HG03354 (cell line): ENCODE measurements around the gene ADAMTSL2.

ENCODE experiments used
- ATAC-seq: cut with Tn5 transposase; IDR thresholded peaks from one replicate; pipeline ENCODE4 v1.9.1; 2021; ENCODE audit warnings: mild to moderate bottlenecking; ENCODE audit not compliant: unreplicated experiment, poor library complexity, severe bottlenecking

ADAMTSL2 gene

DNA sequence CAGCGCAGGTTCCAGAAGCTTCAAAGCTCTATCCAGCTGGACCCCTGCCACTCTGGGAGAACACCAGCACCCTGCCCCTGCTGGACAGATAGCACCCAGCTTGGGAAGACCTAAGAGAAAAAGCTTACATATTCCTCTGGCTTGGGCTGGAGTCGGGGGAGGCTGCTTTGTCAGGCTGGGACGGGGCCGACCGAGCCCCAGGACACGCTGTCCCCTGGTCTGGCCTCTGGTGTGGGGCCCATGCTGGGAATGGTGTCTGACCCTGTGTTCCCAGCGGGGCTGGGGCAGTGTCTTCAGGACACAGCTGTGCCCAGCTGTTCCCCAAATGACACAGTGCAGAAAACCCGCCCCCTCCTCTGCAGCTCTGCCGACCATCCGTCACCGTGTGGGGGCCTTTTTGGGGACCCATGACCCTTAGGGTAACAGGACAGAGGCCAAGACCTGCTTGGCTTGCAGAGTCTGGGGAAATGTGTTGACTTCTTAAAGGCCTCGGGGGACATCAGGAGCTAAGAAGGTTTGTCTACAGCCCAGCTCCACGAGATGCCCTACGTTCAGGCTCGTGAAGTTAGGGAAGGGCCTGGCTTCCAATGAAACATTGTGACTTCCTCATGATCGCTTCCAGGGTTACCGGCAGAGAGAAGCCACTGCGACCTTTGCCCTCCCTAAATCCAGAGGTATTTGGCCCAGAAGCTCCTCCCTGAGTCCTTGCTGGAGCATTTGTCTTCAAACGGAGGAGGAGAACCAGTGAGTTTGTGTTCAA is 35.2 kb upstream of the ADAMTSL2 start:
- ATAC-seq, result no peak

DNA sequence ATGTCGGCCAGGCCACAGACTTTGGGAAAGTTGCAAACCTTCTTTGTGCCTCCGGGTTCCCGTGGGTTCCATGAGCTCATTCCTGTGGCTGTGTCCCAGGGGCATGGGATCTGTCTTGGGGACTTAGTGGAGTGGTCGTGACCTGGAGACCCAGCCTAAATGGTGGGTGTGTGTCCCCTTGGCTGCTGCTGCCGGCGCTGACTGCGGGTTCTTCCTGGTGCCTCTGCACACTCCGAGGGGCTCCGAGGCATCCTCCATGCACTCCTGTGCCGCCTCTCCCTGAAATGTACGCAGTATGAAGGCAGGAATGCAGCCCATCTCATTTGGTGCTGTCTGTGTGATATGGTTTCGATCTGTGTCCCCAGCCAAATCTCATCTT is 34.6 kb upstream of the ADAMTSL2 start:
- no peak for ATAC-seq

DNA sequence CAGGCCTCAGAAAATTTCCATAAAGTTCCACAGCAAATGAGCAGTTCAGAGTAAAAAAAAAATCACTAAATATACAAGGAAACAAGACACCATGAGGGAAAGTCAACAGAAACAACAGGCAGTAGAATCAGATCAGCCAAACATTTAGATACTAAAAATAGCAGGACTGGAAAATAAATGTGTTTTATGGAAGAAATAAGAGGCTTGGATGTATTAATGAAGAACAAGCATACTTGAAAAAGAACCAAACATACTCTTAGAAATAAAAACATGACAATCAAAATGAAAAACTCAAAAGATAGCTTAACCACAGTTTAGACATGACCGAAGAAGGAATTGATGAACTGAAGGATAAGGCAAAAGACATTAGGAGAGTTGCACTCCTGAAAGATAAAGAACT is 32.4 kb upstream of the ADAMTSL2 start:
- no peak for ATAC-seq

DNA sequence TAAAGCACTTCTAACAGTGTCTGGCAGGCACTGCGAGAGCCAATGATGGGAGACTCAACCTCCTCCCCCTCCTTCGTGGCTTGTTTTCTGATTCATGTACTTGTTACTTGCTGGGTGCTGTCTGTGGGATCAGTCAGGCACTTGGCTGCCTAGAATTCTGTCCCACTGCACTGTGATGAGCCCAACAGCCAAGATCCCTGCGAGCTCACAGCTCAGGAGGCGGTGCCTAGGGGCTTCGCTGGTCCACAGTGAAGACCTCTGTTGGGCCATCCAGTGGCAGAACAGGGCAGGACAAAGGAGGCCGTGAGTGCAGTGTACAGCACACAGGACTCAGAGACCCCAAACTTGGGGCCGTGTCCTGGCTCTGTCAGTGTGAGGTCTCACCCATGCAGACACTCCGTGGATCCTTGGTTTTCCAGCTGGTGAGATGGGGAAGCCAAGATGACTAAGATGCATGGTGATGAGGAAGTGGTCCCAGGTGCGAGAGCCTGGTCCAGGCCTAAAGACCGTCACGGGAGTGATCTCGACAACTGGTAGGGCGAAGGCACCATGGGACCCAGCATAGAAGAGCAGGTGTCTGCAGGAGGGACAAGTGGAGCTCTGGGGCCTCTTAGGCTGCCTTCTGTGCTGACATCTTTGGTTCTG is 29.2 kb upstream of the ADAMTSL2 start:
- no peak for ATAC-seq

DNA sequence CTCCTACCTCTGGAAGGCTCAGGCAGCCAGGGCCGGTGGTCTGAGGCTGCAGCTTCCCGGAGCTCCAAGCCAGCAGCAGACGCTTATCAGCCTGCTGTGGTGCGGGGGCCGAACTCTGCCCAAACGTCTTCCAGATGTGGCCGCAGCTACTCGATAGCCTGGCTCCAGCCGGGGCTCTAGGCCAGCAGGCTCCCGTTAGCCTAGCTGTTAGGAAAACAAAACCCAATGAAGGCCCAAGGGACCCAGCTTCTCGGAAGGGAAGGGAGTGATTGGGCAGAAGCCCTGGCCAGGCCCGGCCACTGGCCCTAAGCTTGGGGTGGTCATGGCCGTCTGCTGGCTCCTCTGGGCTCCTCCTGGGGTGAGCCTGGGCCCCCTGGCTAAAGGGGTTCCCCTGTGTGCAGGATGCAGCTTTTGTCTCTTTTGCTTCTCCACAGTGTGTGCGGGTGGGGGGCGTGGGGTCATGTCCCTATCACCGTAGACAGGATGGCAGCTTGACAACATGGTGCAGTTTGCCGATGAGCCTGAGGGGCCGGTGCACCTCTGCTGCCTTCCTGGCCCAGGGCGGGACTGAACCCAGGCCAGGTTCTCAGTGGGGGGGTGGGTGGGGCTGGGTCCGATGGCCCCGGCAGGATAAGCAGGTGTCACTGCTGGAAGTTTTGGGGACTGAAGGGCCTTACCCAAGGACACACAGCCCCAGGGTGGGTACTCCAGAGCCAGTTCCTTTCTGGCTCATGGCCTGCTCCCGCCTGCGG is 28.4 kb upstream of the ADAMTSL2 start:
- no peak for ATAC-seq

DNA sequence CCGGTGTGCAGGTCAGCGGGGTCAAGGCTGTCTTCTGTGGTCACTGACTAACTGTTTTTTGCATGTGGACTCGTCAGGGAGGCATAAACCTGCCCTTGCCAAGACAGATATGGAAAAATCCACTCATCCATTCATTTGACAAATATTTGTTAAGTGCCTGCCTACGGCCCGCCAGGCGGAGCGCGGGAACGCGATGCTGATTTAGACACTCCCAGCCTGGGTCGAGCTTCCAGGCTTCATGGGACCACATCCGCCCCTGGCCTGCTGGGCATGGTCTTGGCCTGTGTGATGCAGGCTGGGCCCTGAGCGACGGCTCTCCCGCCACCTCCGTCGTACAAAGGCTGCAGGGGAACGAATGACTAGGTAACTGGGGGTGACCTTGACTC is 27.9 kb upstream of the ADAMTSL2 start:
- ATAC-seq, result no peak

DNA sequence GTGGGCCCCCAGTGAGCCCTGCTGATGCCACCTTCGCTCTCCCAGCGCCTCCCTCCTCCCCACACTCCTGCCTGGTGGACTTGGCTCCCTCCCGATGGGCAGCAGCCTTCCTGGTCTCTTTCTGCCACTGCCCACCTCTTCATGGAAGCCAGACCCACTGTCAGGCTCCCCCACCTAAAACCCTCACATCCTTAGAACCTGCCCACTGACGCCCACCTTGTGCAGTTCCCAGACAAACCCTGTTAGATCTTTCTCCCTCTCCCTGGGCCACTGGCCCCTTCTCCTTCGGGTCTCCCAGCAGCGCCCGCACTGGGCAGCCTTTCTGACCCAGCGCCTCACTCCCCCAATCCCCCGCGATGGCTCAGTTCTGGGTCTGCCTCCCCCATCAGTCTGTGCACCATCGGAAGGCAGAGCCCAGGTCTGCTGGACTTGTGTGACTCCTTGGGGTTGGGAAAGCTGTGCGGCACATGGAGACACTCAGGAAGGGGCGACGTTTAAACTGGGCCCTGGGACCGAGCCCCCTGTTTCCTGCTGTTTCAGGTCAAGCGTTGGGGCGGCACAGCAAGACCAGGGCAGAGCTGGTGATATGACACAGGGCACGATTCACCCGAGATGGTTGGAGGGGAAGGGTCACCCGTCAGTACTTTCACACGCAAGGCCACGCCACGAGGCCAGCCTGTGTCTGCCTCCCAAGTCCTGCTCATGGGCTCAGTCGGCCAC is 27.1 kb upstream of the ADAMTSL2 start:
- no peak for ATAC-seq

DNA sequence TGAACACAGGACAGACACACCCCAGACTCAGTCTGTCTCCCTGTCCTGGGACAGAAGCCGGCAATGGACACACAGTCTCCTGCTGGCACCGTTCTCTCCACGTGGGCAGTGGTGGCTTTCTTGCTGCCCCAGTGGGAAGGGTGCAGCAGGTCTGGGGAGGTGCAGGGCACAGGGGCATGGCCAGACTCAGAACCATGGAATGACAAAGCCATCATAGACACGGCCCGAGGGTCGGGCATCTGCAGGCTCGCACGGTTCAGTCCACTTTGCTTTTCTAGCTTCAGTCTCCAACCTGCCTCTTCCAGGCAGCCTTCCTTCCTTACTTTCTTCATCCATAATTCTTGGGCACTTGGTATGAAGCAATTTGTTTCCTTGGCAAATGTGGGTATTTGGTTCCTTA is 26.5 kb upstream of the ADAMTSL2 start:
- no peak for ATAC-seq

DNA sequence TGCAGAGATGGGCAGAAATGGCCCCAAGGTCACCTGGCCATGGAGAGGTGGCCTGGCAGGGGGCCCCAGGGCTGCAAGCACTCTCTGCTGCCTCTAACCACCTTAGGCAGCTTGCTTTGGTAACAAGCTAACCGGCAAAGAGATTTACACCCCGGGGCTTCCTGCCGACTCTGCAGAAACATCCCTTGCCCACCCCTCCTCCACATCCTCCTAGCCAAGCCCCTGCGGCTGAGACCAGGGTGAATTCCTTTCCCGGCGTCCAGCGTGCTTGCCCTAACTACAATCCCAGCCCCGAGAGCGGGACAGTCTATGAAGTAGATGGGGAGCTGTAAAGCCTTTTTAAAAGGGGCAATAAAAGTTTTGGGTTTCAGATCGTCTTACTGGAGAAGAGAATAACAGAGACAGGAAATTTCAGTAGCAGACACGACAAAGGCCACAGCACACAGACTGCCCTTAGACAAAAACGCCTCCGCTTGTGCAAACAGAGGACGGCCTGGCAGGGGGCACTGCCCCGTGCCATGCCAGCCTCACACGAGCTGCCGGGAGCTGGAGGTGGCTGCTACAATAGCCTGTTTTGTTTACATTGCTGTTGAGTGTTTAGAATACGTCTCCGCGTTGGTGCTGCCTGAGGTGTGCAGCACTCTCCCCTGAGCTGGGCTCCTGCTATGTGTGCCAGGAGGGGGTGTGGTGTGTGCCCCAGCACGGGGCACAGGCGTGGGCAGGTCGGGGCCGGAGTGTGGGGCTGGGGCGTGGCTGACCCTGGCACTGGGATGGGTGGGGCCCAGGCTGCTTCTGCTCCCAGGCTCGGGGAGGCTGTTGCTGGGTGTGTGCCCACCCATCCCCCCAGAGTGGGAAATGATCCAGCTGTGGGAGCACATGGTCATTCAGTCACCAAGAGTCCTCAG is 25.1 kb upstream of the ADAMTSL2 start:
- ATAC-seq, result no peak

DNA sequence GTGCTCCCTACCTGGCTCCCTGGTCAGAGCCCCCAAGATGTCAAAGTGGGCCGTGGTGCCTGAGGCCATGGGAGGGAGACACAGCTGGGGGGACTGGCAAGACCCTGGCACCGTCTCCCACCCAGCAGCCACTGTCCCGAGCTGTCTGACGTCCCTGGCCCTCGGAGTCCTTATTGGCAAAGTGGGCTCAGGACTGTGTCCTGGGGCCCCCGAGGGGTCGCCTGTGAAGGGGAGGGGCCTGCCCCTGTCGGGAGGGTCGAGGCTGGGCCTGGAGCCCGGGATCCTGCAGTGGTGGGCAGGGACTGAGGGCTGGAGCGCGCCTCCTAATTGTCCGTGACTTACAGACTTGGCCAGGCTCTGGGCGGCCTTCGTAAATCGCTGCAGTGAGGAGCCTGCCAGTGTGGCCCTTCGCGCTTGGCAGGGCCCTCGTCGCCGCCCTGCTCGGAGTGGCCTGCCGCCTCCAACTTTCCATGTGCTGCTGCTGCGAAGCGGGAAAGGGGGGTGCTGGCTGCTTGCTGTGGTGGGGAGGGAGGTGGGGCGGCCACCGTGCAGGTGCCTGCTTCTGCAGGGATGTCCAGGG is 23.5 kb upstream of the ADAMTSL2 start:
- ATAC-seq, result no peak

DNA sequence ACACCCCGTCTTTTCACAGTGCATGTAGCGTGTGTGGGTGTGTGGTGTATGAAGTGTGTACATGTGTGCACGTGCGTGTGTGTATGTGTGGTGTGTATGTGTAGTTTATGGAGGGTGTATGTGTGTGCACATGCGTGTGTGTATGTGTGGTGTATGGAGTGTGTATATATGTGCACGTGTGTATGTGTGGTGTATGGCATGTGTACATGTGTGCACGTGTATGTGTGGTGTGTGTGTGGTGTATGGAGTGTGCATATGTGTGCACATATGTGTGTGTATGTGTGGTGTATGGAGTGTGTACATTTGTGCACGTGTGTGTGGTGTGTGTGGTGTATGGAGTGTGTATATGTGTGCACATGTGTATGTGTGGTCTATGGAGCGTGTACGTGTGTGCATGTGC is 22.9 kb upstream of the ADAMTSL2 start:
- ATAC-seq, result no peak

DNA sequence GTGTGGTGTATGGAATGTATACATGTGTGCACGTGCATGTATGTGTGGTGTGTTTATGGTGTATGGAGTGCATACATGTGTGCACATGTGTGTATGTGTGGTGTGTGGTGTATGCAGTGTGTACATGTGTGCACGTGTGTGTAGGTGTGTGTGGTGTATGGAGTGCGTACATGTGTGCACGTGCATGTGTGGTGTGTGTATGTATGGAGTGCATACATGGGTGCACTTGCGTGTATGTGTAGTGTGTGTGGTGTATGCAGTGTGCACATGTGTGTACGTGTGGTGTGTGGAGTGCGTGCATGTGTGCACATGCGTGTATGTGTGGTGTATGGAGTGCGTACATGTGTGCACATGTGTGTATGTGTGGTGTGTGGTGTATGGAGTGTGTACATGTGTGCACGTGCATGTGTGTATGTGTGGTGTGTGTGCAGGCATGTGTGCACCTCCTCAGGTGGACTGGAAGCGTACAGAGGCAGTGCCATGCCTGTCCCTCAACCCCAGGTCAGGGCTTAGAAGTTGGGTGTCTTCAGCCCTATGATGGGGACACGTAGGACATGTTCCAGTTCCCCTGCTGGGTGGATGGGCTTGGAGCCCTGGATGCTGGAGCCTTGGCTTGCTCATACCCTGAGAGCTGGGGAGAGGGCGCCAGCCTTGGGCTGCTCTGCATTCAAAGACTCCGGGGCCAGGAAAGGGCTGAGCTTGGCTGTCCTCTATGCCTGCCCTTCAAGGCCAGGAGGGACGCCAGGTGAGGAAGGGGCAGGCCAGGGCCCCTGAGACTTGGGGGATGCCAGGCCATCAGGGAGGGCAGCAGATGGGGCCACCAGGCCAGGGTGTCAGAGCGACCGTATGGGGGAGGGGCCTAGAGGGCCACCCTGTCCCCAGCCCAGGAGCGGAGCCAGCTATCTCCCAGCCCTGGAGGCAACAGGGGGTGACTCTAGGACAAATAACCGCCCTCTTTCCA is 22.0 kb upstream of the ADAMTSL2 start:
- no peak for ATAC-seq

DNA sequence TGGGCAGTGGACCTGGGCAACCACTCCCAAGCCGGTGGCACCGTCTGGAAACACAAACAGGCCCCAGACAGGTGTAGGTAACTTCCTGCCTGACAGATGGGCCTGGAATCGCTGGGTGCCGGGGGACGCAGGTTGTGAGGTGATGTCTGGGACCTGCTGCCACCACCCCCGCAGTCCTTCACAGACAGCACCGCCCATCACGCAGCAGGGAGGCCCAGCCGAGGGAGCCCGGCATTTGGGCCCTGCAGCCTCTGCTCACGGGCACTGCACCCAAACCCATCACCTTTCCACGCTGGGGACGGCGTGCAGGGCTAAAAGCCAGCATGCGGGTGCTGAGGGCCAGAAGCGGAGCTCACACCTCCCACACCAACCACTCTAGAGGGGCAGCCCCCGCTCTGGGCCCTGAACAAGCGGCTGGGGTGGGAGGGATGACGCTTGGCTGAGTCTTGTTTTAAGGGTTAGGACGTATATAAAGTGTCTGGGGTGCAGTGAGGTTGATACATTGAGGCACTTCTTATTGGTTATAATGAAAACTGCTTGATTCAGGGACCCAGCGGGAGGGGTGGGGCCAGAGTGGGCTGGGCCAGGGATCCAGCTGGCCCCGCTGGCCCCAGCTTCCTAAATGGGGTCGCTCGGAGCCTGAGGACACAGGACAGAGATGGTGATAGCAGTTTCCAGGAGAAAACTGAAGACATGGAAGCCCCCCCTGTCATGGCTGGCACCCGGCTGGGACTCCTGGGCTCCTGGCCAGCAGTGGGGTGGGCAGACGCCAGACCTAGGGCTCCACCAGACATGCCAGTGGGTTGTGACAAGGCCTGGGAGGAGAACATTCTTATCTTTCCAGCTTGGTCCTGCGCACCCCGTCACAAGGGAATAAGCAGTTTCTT is 21.0 kb upstream of the ADAMTSL2 start:
- ATAC-seq, result no peak

DNA sequence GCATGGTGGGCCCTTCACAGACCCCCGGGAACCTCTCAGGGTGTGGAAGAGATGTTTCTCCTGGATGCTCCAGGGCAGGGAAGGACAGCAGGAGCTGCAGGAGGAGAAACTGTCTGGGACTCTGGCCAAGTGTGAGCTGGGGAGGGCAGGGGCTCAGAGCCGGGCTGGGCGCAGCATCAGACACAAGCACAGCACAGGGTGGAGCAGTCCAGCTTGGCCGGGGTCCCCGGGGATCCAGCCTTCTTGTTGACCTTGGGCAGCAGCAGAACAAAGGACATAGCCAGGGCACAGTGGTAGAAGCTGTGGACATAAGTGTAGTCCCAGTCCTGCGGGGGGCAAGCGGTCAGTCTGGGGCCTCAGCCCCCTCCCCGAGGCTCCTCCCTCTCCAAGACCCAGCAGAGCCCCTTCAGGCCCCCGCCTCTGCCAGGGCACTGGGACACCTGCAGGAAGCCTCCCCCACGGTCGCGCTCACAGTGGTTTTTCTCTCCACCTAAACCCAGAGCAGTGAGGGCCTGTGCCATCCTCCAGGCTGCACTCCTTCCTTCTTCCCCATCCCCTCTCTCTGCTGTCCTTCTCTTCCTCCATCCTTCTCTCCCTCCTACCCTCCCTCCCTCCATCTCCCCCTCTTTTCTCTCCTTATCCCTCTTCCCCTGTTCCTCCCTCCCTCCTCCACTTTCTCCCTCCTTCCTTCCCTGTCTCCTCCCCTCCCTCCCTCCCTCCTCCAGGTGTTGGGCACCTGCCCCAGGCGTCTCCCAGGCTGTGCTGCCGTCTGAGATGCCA is 19.9 kb upstream of the ADAMTSL2 start:
- no peak for ATAC-seq

DNA sequence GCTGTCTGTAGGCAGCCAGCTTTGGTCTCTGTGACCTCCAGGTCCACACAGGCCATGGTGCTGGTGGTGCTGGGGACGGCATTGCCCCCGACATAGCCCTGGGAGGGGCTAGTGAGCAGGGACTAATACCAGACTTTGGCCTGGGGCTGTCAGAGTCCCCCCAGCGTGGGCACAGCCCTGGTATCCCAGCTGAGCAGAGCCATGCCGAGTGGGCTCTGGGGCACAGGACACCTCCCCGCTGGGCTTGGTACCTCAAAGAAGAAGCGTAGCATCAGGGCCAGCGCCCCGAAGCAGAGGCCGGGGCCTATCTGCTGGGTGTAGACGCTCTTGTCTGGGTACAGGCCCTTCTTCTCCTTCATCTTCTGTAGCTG is 19.3 kb upstream of the ADAMTSL2 start:
- ATAC-seq, result no peak

DNA sequence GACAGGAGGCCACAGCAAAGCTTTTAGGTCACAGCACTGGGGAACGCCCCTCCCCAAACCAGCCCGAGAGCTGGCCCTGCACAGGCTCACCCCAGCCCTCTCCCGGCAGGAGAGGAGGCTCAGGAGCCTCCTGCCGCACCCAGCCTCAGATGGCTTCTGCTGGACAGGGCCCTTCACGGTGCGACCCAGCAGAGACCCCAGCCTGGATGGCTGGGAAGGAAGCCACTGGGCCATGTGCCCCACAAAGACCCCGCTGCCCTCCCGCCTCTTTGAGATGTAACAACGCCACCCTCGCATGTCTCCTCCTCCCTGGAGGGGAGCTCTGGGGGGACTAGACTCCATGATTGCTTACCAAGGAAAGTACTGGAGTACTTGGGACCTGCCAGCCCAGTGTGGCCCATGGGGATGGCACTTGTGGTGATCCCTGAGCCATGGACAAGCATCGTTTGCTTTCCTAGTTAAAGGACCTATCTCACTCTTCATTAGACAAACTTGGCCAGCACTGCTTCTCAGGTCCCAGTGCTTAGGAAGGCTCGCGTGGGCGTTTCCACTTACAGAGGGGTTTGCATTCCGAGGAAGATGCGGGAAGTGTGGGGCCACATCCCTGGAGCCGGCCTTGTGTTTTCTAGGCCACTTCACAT is 18.8 kb upstream of the ADAMTSL2 start:
- ATAC-seq, result no peak
